ENCODE data around the gene ARID3A. TPM values are rescaled to one million over a fixed set of nuclear protein-coding genes. Genes with fewer than 3 reads are reported as not detected.

ARID3A gene
- total and polyA plus RNA-seq, 2 experiments from 2014 or later = 2.8 to 8.5 TPM

DNA sequence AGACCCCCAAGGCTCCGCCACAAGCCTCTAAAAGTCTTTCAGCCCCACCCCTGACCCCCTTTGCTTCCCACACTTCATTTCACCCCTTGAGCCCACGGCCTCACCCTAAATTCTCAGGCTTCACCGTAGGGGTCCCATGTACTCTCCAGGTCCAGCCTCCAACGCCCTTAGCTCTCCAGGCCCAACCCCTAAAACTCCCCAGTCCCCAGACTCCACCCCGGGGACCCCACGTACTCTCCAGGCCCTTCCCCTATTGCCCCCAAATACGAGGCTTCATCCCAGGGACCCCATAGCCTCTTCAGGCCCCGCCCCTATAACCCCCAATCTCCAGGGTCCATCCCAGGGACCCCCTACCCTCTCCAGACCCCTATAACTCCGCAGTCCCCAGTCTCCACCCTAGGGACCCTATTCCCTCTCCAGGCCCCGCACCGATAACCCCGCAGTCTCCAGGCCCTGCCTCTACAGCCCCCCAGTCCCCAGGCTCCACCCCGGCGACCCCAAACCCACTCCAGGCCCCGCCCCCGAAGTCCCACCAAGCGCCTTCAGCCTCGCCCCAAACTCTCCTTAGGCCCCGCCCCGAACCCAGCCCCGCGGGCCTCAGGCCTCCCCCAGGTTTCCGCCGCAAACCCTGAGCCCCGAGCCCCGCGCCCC lies 33.5 kb upstream of the ARID3A start:
- Histone ChIP-seq H4K20me1 (ENCODE audit: insufficient read depth) (no peaks in the 10 kb centered on the region), H3K27ac (no peak overlapping the region), H3K9ac (peak overlapping the region; percentile 90), H3K4me3 (peak overlapping the region; percentile 94), H3K79me2 (ENCODE audit: insufficient read depth) (peaks cover 17% of the 10 kb centered on the region), H3K4me2 (ENCODE audit: unreplicated experiment) (peak overlapping the region; percentile 88), H2AFZ (peak overlapping the region; percentile 47), H3K36me3 (ENCODE audit: low read depth) (no peaks in the 10 kb centered on the region), H3K4me1 (ENCODE audit: insufficient read depth) (no peaks in the 10 kb centered on the region), H3K27me3 (replicated peaks; ENCODE audit: insufficient read depth) (no peaks in the 10 kb centered on the region), H3K9me2 (ENCODE audit: insufficient read depth) (no peaks in the 10 kb centered on the region), H3K9me3 (ENCODE audit: low read depth) (no peaks in the 10 kb centered on the region), H3F3A (ENCODE audit: insufficient read depth) (peaks cover 11% of the 10 kb centered on the region)
- TF ChIP-seq EZH2 (IDR thresholded peaks at IDR 0.05; ENCODE audit: insufficient read depth, poor library complexity, severe bottlenecking) = no peak
- in situ Hi-C loops (cut with MboI) = no loop called here
- DNase-seq = peak; percentile 50
- 2 to 5% methylated on average over 10 to 25 of the region's 27 CpGs for WGBS, 2 experiments (ENCODE audit: low coverage in 1 of 2, low lambda C conversion rate in 2 of 2, missing lambda C conversion rate in 2 of 2)

GRCh38 chr19:892894-893689 lies 32.7 kb upstream of the ARID3A start, which contains the start of the genes MED16 and RNU6-9:
Gene MED16 (minus strand): TSS chr19:893187. CDS start chr19:891131, 2,056 bp downstream.
Gene RNU6-9 (plus strand): TSS chr19:893484.
- Histone ChIP-seq H3K36me3 (ENCODE audit: low read depth) (no peaks in the 10 kb centered on the region), H3K27me3 (replicated peaks; ENCODE audit: insufficient read depth) (no peaks in the 10 kb centered on the region), H3K79me2 (ENCODE audit: insufficient read depth) (peaks cover 17% of the 10 kb centered on the region), H2AFZ (peak within 1 kb of the TSS; percentile 79), H3K9me3 (ENCODE audit: low read depth) (no peaks in the 10 kb centered on the region), H3F3A (ENCODE audit: insufficient read depth) (peaks cover 11% of the 10 kb centered on the region), H3K27ac (peak within 1 kb of the TSS; percentile 90), H3K4me1 (ENCODE audit: insufficient read depth) (no peaks in the 10 kb centered on the region), H3K9me2 (ENCODE audit: insufficient read depth) (no peaks in the 10 kb centered on the region), H3K9ac (peak within 1 kb of the TSS; percentile 90), H4K20me1 (ENCODE audit: insufficient read depth) (no peaks in the 10 kb centered on the region), H3K4me3 (peak within 1 kb of the TSS; percentile 94), H3K4me2 (ENCODE audit: unreplicated experiment) (peak within 1 kb of the TSS; percentile 88)
- WGBS, 2 experiments (ENCODE audit: low coverage in 1 of 2, low lambda C conversion rate in 2 of 2, missing lambda C conversion rate in 2 of 2) = 1% methylated on average over 25 to 54 of the region's 69 CpGs
- TF ChIP-seq EZH2phosphoT487 (IDR thresholded peaks at IDR 0.05; ENCODE audit: insufficient read depth, low read depth) (no peak), EZH2 (IDR thresholded peaks at IDR 0.05; ENCODE audit: insufficient read depth, poor library complexity, severe bottlenecking) (no peak)
- DNase-seq = peak; percentile 99
- in situ Hi-C loops (cut with MboI) = no loop called here

DNA sequence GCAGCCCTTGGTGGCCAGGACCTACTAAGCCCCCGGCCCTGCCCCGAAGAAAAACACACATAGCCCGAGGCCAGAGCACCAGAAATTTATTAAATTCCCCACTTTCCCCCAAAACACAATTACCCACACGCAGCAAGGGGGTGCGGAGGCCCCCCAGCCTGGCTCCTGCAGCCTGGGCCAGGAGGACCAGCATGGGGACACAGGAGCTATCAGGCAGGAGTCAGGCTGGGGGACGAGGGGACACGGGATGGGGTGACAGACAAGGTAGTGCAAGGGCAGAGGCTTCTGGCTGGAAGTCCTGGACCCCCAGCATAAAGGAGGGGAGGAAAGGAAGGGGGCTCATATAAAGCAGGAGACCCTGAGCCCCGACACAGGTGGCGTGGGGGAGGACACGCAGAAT lies 29.4 kb upstream of the ARID3A start:
- Histone ChIP-seq H3K9ac (no peak overlapping the region), H3F3A (ENCODE audit: insufficient read depth) (peaks cover 11% of the 10 kb centered on the region), H3K27me3 (replicated peaks; ENCODE audit: insufficient read depth) (no peaks in the 10 kb centered on the region), H3K27ac (no peak overlapping the region), H3K9me3 (ENCODE audit: low read depth) (no peaks in the 10 kb centered on the region), H4K20me1 (ENCODE audit: insufficient read depth) (no peaks in the 10 kb centered on the region), H3K4me1 (ENCODE audit: insufficient read depth) (no peaks in the 10 kb centered on the region), H3K79me2 (ENCODE audit: insufficient read depth) (peaks cover 8% of the 10 kb centered on the region), H2AFZ (no peak overlapping the region), H3K9me2 (ENCODE audit: insufficient read depth) (no peaks in the 10 kb centered on the region), H3K4me2 (ENCODE audit: unreplicated experiment) (no peak overlapping the region), H3K36me3 (ENCODE audit: low read depth) (no peaks in the 10 kb centered on the region), H3K4me3 (no peak overlapping the region)
- in situ Hi-C loops (cut with MboI) = no loop called here
- TF ChIP-seq EZH2 (IDR thresholded peaks at IDR 0.05; ENCODE audit: insufficient read depth, poor library complexity, severe bottlenecking) = no peak
- TF ChIP-seq EZH2phosphoT487 (IDR thresholded peaks at IDR 0.05; ENCODE audit: insufficient read depth, low read depth) = no peak
- 99 to 100% methylated on average over 9 to 10 of the region's 10 CpGs for WGBS, 2 experiments (ENCODE audit: low coverage in 1 of 2, low lambda C conversion rate in 2 of 2, missing lambda C conversion rate in 2 of 2)
- DNase-seq = no peak

DNA sequence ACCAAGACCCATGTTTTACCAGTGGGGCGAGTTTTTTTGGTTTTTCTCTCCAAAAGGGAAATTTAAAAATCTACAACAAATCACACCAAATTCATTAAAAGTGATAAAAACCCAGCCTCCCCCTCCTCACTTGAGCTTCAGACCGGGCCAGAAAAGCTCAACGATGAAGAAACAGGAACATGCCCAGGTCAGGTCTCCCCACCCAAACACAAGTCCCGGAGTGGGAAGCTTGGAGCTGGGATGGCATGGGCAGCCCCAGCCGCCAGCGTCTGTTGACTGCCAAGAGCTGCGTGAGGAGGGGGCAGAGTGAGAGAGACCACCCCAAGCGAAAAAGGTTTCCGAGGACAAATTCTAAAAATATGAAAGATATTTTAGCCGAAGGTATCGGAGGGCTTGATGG lies 28.8 kb upstream of the ARID3A start:
- Histone ChIP-seq H3K9me3 (ENCODE audit: low read depth) (no peaks in the 10 kb centered on the region), H3K27me3 (replicated peaks; ENCODE audit: insufficient read depth) (no peaks in the 10 kb centered on the region), H3K4me3 (no peak overlapping the region), H3K79me2 (ENCODE audit: insufficient read depth) (peaks cover 10% of the 10 kb centered on the region), H3K9ac (no peak overlapping the region), H4K20me1 (ENCODE audit: insufficient read depth) (no peaks in the 10 kb centered on the region), H3K4me2 (ENCODE audit: unreplicated experiment) (no peak overlapping the region), H3K4me1 (ENCODE audit: insufficient read depth) (no peaks in the 10 kb centered on the region), H3K36me3 (ENCODE audit: low read depth) (no peaks in the 10 kb centered on the region), H3K9me2 (ENCODE audit: insufficient read depth) (no peaks in the 10 kb centered on the region), H3K27ac (no peak overlapping the region), H2AFZ (no peak overlapping the region), H3F3A (ENCODE audit: insufficient read depth) (peaks cover 11% of the 10 kb centered on the region)
- 90 to 92% methylated on average over 11 of the region's 11 CpGs for WGBS, 2 experiments (ENCODE audit: low coverage in 1 of 2, low lambda C conversion rate in 2 of 2, missing lambda C conversion rate in 2 of 2)
- DNase-seq = no peak
- TF ChIP-seq EZH2 (IDR thresholded peaks at IDR 0.05; ENCODE audit: insufficient read depth, poor library complexity, severe bottlenecking) (no peak), EZH2phosphoT487 (IDR thresholded peaks at IDR 0.05; ENCODE audit: insufficient read depth, low read depth) (no peak)
- in situ Hi-C loops (cut with MboI) = no loop called here
